Common myeloid progenitor, CD34-positive (primary cell): ENCODE measurements around the gene ABTB2.

Source experiments
- CTCF ChIA-PET: fragments of 350-600 bp; sonication (Branson Sonifier 250); formaldehyde crosslinking; loops from one replicate; lab custom pipeline; 2021; ENCODE audit warnings: antibody characterized with exemption; lab: Charles Lee
- POLR2A ChIA-PET: fragments of 350-600 bp; sonication (Branson Sonifier 250); formaldehyde crosslinking; loops from one replicate; lab custom pipeline; 2021; ENCODE audit warnings: antibody characterized with exemption; lab: Charles Lee
- DNase-seq, 3 donors: peaks; one replicate each; pipeline versions ENCODE4 v3.0.0 to v3.0.0-alpha.2; 2013
- H3K27ac ChIP-seq, 2 experiments: 1 replicate in 1 of 2; 2 replicates in 1 of 2; pipeline ENCODE4 v1.7.0; 2013; ENCODE audit warnings: inconsistent platforms in 2 of 2, low read length in 2 of 2, mild to moderate bottlenecking in 2 of 2, low read depth in 1 of 2, moderate library complexity in 1 of 2; ENCODE audit not compliant: severe bottlenecking in 2 of 2, insufficient read depth in 1 of 2, poor library complexity in 1 of 2
- H3K27me3 ChIP-seq, 5 experiments: replicated peaks in 2 of 5; 1 replicate in 3 of 5; 2 replicates in 2 of 5; pipeline versions ENCODE4 v1.6.1 to v1.7.0; 2013; ENCODE audit warnings: low read length in 4 of 5, mild to moderate bottlenecking in 2 of 5, moderate library complexity in 2 of 5, inconsistent platforms in 1 of 5; ENCODE audit not compliant: insufficient read depth in 5 of 5, control insufficient read depth in 4 of 5
- H3K36me3 ChIP-seq, 4 experiments: 1 replicate in 2 of 4; 2 replicates in 2 of 4; pipeline versions ENCODE4 v1.6.1 to v1.7.0; 2013; ENCODE audit warnings: low read length in 3 of 4, control low read depth in 1 of 4, mild to moderate bottlenecking in 1 of 4; ENCODE audit not compliant: control insufficient read depth in 4 of 4, insufficient read depth in 4 of 4
- H3K4me1 ChIP-seq, 4 experiments: 1 replicate in 3 of 4; 2 replicates in 1 of 4; pipeline versions ENCODE4 v1.6.1 to v1.7.1; 2013; ENCODE audit warnings: low read length in 3 of 4, mild to moderate bottlenecking in 3 of 4, control low read depth in 1 of 4, inconsistent platforms in 1 of 4, moderate library complexity in 1 of 4; ENCODE audit not compliant: control insufficient read depth in 4 of 4, insufficient read depth in 4 of 4; ENCODE audit errors: control extremely low read depth in 1 of 4
- H3K4me3 ChIP-seq, 7 experiments: 1 replicate in 4 of 7; 2 replicates in 3 of 7; pipeline versions ENCODE4 v1.5.1 to v1.7.0; 2013; ENCODE audit warnings: mild to moderate bottlenecking in 7 of 7, low read length in 6 of 7, moderate library complexity in 6 of 7, inconsistent platforms in 2 of 7, low read depth in 2 of 7, control low read depth in 1 of 7; ENCODE audit not compliant: insufficient read depth in 4 of 7, control insufficient read depth in 1 of 7; ENCODE audit errors: extremely low read depth in 1 of 7
- H3K9me3 ChIP-seq, 5 experiments: 1 replicate in 4 of 5; 2 replicates in 1 of 5; pipeline versions ENCODE4 v1.6.1 to v1.7.1; 2013; ENCODE audit warnings: low read length in 4 of 5, mild to moderate bottlenecking in 2 of 5, inconsistent platforms in 1 of 5, low read depth in 1 of 5, moderate library complexity in 1 of 5; ENCODE audit not compliant: control insufficient read depth in 4 of 5, insufficient read depth in 2 of 5; ENCODE audit errors: control extremely low read depth in 1 of 5
- WGBS: methylation state at CpG from one replicate; pipeline ENCODE4 v1.1.5; 2013; ENCODE audit not compliant: insufficient coverage; 5-methylcytosine and 5-hydroxymethylcytosine counted together

Gene ABTB2

DNA sequence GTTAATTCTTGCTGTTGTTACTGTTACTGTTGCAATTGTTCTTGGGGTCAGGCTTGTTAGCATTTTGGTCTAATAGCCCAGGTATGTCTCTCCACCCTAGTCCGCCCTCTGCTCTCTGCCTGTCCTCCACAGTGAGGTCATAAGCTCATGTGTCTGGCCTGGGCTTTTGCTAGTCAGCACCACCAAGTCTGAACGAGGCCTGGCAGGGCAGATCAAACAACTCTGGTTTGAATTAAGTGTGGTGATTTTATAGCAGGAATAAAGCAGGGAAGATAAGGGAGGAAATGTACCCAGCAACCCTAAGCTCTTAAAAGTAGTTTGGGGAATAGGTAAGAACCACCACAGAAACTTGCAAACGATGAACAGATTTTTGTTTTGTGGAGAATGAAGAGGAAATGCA, 98.7 kb downstream of the ABTB2 start:
- H3K9me3 ChIP-seq: no peaks in the 10 kb centered on the region
- no peak overlapping the region for H3K4me3 ChIP-seq
- H3K4me1 ChIP-seq: peaks cover 0 to 10% (median under 1%) of the 10 kb centered on the region in 4 experiments
- no peak overlapping the region for H3K27ac ChIP-seq
- no peaks in the 10 kb centered on the region for H3K36me3 ChIP-seq
- ChIA-PET CTCF (no interaction called here), POLR2A (no interaction called here)
- 91% methylated on average over 2 of the region's 3 CpGs for WGBS
- no peaks in the 10 kb centered on the region for H3K27me3 ChIP-seq
- DNase-seq: no peak

DNA sequence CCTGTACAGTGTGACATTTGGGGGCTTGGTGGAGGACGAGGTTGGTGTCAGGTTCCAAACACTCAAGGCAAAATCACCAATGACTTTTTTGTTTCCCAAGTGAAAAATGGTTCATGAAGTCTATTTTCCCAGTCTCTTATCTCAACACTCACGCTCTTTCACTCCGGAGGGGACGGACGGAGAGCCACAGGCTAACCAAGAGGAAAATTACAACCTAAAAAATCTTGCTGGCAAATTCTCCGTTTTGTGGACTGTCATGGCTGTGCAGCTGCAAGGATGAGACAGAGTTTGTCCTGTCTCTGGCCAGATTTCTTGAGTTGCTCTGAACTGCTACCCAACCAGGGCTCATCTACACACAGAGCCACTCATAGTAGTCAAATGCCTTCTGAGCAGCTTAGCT, 101.2 kb downstream of the ABTB2 start:
- no peak overlapping the region for H3K4me3 ChIP-seq
- H3K27me3 ChIP-seq: no peaks in the 10 kb centered on the region
- H3K4me1 ChIP-seq: peaks cover 1 to 12% (median 7%) of the 10 kb centered on the region in 4 experiments
- H3K27ac ChIP-seq: no peak overlapping the region
- no peaks in the 10 kb centered on the region for H3K36me3 ChIP-seq
- ChIA-PET POLR2A (no interaction called here), CTCF (no interaction called here)
- 100% methylated on average over 5 of the region's 6 CpGs for WGBS
- H3K9me3 ChIP-seq: no peaks in the 10 kb centered on the region
- no peak for DNase-seq

DNA sequence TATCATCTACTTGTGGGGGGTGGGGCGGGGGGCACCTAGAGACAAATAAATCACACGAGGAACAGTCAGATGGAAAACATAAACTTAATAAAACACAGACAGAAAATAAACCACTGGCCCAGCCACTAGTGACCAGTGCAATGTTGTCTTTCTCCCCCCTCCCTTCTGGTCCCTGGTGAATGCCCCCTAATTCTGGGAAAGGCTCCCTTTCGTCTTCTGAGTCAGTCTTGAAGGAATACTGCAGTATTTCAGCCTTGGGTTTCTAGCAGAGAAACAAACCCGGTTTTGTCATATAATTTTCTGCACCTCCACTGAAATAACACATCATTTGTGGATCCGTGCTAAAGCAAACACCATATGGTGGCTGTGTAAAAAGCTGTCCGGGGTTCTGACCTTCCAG, 101.7 kb downstream of the ABTB2 start:
- DNase-seq: no peak
- WGBS: 100% methylated on average over 1 of the region's 6 CpGs
- Histone ChIP-seq H3K4me3 (no peak overlapping the region), H3K9me3 (no peaks in the 10 kb centered on the region), H3K27me3 (no peaks in the 10 kb centered on the region), H3K4me1 (peaks cover 3 to 17% (median 12%) of the 10 kb centered on the region in 4 experiments), H3K36me3 (no peaks in the 10 kb centered on the region), H3K27ac (no peak overlapping the region)
- POLR2A ChIA-PET: no interaction called here
- CTCF ChIA-PET: no interaction called here

DNA sequence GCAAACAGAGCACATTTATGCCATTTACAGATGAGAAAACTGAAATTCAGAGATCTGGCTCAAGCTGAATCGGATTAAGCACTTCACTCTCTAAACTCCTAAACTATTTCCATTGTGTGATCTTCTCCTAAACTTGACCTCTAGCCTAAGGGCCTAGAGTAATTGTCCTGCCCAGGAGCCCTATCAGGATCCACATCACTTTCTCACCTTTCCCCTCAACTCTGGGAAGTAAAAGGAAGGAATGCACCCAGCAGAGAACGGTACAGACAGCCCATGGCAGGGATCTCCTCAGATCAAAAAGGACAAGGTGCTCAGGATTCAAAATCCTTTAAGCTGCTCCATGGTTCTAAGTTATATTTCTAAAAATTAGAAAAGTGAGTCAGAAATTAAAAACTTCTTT, 102.7 kb downstream of the ABTB2 start:
- H3K27ac ChIP-seq: no peak overlapping the region
- no peak for DNase-seq
- ChIA-PET POLR2A (no interaction called here), CTCF (interaction anchor here (0.6 to 1.9 kb wide), 3 partner anchors 13 to 80 kb away, joined by 3 to 7 read pairs (median 3); no protein-coding TSS in a partner anchor)
- peaks cover 3 to 24% (median 16%) of the 10 kb centered on the region in 4 experiments for H3K4me1 ChIP-seq
- H3K4me3 ChIP-seq: no peak overlapping the region
- 93% methylated on average over 2 of the region's 2 CpGs for WGBS
- H3K9me3 ChIP-seq: no peaks in the 10 kb centered on the region
- H3K36me3 ChIP-seq: no peaks in the 10 kb centered on the region
- H3K27me3 ChIP-seq: no peaks in the 10 kb centered on the region

DNA sequence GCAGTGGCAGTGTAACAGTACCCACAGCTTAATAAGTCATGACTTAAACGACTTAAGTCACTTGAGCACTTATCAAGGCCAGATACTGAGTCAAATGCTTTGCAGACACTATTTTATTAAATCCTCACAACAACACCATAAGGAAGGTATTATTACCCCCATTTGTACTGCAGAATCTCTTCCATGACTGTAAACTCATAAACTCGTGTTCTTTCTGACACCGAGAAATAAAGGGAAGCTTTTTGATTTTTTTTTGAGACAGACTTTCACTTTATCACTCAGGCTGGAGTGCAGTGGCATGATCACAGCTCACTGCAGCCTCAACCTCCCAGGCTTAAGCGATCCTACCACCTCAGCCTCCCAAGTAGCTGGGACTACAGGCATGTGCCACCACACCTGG, 103.8 kb downstream of the ABTB2 start:
- Histone ChIP-seq H3K4me1 (peaks cover 3 to 24% (median 16%) of the 10 kb centered on the region in 4 experiments), H3K36me3 (no peaks in the 10 kb centered on the region), H3K4me3 (no peak overlapping the region), H3K27me3 (no peaks in the 10 kb centered on the region), H3K27ac (no peak overlapping the region), H3K9me3 (no peaks in the 10 kb centered on the region)
- peak in 1 of 3 donors; percentile 15 for DNase-seq
- CTCF ChIA-PET: interaction anchor here (1.3 to 1.9 kb wide), 2 partner anchors 79 to 215 kb away, joined by 3 to 7 read pairs; no protein-coding TSS in a partner anchor
- WGBS: 23% methylated on average over 3 of the region's 4 CpGs
- POLR2A ChIA-PET: no interaction called here

DNA sequence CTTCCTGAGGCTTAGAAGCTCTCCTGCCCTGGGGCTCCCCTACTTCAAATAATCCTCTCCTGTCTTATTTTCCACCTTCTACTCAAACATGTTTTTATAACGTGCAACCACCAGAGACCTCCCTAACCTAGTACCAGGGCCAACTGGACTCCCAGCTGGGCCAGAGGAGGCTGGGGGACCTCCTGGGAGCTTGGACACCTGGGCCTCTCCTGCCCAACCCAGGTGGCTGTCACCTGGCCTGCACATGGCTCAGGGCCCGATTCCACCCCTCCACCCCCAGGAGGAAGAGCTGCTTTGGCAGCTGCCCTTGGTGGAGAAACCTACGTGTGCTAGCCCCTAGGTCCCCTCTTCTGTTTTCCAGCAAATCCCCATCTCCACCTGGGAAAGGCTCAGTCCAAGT, 105.2 kb downstream of the ABTB2 start:
- Histone ChIP-seq H3K27me3 (no peaks in the 10 kb centered on the region), H3K36me3 (no peaks in the 10 kb centered on the region), H3K4me3 (no peak overlapping the region), H3K27ac (no peak overlapping the region), H3K4me1 (peaks cover 3 to 31% (median 16%) of the 10 kb centered on the region in 4 experiments), H3K9me3 (no peaks in the 10 kb centered on the region)
- no peak for DNase-seq
- CTCF ChIA-PET: interaction anchor here (0.9 to 1.3 kb wide), 2 partner anchors 11 to 103 kb away, joined by 3 to 6 read pairs; no protein-coding TSS in a partner anchor
- 100% methylated on average over 1 of the region's 3 CpGs for WGBS
- POLR2A ChIA-PET: interaction anchor here (1.0 kb wide), 1 partner anchor 105 kb away, joined by 3 read pairs; the partner anchor contains the start of gene ABTB2

DNA sequence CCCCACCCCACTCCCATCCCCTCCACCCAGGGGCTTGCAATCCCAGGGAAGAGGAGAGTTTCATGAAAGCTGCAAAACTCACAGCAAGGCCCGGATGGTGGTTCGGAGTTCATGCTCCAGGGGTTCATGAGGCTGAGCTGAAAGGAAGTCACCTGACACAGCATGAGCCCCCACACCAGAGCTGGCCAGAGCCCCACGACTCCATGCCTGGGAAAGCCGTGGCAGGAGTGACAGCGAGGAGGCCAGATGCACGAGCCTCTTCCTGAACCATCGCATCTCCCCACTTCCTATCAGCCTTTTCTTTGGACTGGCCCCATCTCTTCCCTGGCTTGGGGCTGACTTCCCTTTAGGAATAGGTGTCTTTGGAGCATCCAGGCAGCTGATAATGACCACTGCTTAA, 105.8 kb downstream of the ABTB2 start:
- Histone ChIP-seq H3K36me3 (no peaks in the 10 kb centered on the region), H3K4me3 (no peak overlapping the region), H3K9me3 (no peaks in the 10 kb centered on the region), H3K27ac (no peak overlapping the region), H3K4me1 (peaks cover 3 to 31% (median 16%) of the 10 kb centered on the region in 4 experiments), H3K27me3 (no peaks in the 10 kb centered on the region)
- no peak for DNase-seq
- 64% methylated on average over 7 of the region's 7 CpGs for WGBS
- CTCF ChIA-PET: interaction anchor here (1.3 to 2.1 kb wide), 2 partner anchors 9 to 12 kb away, joined by 5 to 6 read pairs; no protein-coding TSS in a partner anchor
- POLR2A ChIA-PET: interaction anchor here (1.2 kb wide), 1 partner anchor 105 kb away, joined by 3 read pairs; no protein-coding TSS in a partner anchor
